NK-92 (cell line): ENCODE data around the gene SRP54.
"Not testable (repeated sequence)": the region's sequence is repeated elsewhere in the genome, so short reads cannot be mapped to it uniquely, and the experiment has no call there.

Source experiments
- DNase-seq: peaks from one replicate; lab custom pipeline; 2025; ENCODE audit not compliant: unreplicated experiment; lab: John Stamatoyannopoulos, UW

SRP54 gene

DNA sequence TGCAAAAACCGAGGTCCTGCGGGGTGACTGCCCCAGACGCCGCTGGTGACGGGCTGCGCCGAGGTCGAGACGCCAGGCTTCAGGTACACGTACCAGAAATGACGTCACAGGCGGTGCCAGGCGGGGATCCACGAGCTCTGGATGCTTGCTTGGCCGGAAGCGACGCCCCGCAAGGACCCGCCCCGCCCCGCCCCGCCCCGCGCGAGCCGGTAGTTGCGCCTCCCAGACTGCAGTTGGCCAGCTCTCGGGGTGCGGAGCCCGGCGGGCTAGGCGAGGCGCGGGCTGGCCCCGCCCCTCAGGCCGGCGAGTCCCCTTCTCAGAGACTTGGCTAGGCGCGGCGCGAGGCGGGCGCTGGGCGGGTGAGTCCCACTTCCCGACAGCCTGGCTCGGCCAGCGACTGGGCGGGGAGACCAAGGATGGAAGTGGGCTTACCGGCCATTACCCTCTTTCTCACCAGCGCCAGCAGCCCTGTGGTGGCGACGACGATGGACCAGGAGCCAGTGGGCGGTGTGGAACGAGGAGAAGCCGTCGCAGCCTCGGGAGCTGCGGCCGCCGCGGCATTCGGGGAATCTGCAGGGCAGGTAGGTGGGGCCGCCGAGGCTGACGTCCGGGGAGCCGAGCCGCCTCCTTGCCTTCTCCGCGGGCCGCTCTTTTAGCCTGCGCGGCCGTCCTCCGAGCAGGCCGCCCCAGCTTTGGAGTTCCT is 63.4 kb downstream of the SRP54 start, which contains the start of gene FAM177A1:
FAM177A1 (plus strand) TSS at position 225 of the 703 bp plus-strand sequence; CDS start at position 417, 192 bp downstream.
- DNase-seq, result peak; percentile 98

DNA sequence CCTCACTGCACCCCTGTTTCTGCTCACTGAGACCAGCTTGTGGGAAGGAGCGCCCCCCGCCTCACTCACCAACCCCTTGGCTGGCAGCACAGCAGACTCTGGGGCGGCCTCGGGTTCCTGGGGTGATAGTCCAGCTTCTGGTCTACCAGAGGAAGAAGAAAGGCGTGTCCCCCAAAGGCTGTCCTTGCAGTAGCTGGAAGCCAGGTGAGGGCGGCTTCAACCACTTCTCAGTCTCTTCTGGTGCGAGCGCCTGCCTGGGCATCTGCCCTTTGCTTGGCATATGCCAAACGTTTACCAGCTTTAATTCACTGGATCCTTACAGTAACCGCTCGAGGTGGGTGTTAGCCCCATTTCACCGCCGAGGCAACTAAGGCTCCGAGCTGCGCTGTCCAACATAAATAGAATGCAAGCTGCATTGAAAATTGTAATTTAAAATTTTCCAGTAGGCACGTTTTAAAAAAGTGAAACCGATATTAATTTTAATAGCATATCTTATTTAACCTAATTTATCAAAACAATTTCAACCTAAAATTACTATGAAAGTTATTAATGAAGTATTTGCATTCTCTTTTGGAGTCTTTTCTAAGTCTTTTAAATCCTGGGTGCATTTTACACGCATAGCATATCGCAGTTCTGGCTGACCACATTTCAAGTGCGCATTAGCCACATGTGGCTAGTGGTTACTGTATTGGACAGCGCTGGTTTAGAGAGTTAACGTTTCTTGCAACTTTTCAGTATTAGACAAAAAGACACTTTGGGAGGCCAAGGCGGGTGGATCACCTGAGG is 64.2 kb downstream of the SRP54 start:
- DNase-seq, result no peak

DNA sequence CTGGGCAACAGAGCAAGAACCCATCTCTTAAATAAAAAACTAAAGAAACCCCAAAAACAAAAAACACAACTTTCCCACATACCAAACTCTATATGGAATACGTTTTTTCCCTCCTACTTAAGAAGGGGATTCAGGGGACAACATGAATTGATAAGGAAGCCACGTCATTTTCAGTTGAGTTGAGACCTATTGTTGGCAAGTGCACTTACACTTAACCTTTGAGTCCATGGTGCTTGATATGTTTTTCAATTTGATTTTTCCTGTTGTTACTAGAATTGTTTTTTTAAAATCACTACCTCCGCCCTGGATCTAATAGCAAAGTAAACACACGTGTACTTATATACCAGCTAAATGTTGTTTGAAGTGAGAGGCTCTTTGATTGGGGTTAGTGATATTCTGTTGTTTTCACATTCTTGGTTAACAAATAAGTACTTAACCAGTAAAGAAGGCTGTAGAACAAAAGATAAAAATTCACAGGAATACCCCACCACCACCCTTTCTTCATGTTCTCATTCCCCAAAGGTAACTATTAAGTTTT is 65.3 kb downstream of the SRP54 start:
- no peak for DNase-seq

DNA sequence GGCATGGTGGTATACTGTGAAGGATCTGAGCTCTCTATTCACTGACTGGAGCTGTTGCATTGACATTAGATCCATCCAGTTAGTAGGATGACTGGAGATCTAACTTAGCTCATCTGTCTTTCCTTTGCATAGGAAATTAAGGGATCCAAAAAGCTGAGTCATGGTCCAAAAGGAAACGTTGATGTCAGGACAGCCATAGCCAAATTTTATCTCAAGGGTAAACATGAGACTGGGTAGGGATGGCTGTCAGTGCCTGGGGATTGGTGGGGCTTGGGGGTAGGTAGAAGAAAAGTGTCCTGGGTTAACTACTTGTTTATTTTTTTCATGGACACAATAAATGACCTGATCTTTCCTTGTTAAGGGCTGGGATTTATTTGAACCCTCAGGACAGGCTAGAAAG is 67.9 kb downstream of the SRP54 start:
- no peak for DNase-seq

DNA sequence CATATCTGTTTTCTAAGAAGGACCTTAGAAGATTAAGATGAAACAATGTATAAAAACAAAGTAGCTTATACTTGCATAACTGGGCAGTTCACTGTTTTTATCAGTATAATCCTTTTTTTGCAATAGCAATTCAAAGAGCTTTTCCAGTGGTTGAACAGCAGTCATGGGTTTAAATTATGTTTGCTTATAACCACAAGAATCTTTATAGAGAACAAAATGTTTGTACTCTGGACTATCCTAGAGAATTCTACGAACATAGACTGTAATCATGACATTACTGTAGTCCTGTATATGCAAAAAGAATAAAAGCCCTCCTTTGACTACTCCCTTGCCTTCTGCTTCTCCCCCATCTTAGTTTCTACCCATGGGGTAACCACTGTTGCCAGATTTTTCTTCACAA is 69.0 kb downstream of the SRP54 start:
- DNase-seq, result no peak

DNA sequence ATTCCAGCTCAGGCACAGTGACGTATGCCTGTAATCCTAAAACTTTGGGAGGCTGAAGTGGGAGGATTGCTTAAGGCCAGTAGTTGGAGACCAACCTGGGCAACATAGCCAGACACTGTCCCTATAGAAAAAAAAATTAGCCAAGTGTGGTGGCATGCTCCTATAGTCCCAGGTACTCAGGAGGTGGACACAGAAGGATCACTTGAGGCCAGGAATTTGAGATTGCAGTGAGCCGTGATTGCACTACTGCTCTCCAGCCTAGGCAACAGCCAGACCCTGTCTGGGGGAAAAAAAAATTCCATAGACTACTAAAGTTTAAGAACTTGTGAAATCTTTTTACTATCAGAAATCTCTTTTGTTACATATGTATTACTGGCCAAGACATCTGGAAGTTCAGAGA is 69.8 kb downstream of the SRP54 start:
- no peak for DNase-seq

DNA sequence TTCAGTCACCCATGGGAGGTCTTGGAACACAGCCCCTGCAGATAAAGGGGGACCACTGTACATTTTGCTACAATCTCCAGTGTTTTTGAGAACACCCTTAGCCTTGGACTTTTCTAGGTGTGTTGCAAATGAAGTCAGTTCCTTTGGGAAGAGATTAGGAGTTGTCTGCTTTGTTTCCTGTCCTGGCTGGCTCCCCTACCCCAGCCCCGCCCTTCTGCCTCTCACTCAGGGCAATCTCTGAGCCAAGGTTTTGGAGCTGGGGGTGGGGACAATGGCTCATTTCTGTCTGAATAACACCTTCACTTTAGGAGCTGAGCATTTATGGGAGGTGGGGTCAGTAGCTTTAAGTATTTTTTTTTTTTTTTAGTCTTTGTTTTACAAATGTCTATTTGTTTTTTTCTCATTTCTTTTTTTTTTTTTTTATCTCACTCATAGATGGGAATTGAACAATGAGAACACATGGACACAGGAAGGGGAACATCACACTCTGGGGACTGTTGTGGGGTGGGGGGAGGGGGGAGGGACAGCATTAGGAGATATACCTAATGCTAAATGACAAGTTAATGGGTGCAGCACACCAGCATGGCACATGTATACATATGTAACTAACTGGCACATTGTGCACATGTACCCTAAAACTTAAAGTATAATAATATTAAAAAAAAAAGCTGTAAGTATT is 78.5 kb downstream of the SRP54 start:
- DNase-seq, result not testable (repeated sequence)

DNA sequence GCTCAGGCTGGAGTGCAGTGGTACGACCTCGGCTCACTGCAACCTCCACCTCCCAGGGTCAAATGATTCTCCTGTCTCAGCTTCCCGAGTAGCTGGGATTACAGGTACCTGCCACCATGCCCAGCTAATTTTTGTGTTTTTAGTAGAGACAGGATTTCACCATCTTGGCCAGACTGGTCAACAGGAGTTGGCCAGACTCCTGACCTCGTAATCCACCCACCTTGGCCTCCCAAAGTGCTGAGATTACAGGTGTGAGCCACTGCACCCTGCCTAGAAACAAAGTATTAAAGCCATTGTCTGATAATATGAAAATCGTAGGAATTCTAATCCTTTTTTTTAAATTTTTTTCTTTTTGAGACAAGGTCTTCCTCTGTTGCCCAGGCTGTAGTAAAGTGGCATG is 82.9 kb downstream of the SRP54 start:
- not testable (repeated sequence) for DNase-seq

DNA sequence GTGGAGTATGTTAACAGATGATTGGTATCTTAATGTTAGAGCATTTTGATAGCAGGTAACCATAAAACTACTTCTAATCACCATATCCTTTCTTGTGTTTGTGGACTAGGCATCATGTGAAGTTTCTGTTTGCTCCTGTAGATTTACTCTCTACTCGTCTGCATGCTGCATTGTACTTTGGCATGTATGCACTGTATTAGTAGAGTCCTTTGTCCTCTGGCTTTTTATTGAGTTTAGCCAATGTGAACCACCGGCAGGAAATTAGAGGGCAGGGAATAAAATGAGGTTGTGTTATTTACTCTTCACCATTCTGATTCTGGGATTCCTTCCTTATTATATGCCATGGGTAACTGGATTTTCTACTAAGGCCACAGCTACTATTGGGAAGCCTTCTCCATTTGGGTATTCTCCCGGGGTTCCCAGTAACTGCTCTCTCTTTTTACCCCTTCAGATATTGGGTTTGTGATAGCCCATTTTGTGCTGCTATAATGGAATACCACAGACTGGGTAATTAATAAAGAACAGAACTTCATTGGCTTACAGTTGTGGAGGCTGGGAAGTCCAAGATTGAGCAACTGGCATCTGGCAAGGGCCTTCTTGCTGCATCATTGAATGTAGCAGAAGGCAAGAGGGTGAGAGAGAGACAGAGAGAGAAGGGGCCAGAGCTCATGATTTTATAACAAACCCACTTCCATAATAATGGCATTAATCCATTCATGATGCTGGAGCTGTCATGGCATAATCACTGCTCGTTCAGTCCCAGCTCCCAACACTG is 85.6 kb downstream of the SRP54 start:
- no peak for DNase-seq

DNA sequence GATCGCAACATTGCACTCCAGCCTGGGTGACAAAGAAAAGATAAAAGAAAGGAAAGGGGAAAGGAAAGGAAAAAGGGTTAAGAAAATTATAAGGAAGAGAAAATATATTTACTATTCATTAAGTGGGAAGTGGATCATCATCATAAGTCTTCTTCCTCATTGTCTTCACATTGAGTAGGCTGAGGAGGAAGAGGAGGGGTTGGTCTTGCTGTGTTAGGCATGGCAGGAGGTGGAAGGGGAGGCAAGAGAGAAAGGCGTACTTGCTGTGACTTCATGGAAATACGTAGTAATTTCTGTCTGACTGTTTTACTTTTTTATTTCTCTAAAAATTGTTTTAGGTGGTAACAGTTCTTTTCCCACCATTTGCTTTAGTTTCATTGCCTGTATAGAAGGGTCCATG is 89.4 kb downstream of the SRP54 start:
- DNase-seq, result no peak

DNA sequence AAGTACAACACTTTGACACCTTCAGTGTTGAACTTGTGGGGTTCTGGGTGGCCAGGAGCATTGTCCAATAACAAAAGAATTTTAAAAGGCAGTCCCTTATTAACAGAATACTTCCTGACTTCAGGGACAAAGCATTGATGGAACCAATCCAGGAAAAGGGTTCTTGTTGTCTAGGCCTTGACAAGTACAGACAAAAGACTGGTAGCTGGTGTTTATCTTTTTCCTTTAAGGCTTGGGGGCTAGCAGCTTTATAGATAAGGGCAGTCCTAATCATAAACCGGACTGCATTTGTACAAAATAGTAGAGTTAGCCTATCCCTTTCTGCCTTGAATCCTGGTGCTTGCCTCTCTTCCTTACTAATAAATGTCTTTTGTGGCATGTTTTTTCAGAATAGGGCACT is 90.7 kb downstream of the SRP54 start:
- DNase-seq, result no peak

DNA sequence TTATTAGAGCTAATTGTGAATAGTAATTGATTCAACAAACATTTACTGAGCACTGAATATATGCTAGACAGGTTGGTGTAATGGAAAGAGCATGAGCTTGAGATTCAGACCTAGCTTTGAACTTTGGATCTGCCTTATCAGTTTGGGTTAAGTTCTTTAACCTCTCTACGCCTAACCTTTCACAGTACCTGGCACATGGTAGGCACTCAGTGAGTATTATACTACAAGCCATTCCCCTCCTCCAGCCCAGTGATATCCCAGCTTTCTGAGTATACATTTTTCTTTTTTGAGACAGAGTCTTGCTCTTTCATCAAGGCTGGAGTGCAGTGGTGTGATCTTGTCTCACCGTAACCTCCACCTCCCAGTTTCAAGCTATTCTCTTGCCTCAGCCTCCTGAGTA is 95.3 kb downstream of the SRP54 start:
- DNase-seq, result no peak
